Hepatocyte (in vitro differentiated cells): ENCODE data around the gene AAK1. TPM values are rescaled to one million over a fixed set of nuclear protein-coding genes. Genes with fewer than 3 reads are reported as not detected.

Source experiments
- DNase-seq: peaks from one replicate; pipeline ENCODE4 v3.0.0-alpha.2; 2016; ENCODE audit warnings: low spot score
- H2AFZ ChIP-seq: fragments of 200-600 bp; sonication (generic); 2 replicates; pipeline ENCODE4 v1.6.0; 2016; ENCODE audit warnings: antibody characterized with exemption, mild to moderate bottlenecking
- H3K27ac ChIP-seq: fragments of 200-600 bp; sonication (generic); 2 replicates; pipeline ENCODE4 v1.5.1; 2016; ENCODE audit warnings: mild to moderate bottlenecking
- H3K27me3 ChIP-seq: fragments of 200-600 bp; sonication (generic); 2 replicates; pipeline ENCODE4 v1.6.1; 2016
- H3K36me3 ChIP-seq: fragments of 200-600 bp; sonication (generic); replicated peaks from 2 replicates; pipeline ENCODE4 v1.5.1; 2016; ENCODE audit warnings: low read depth; ENCODE audit not compliant: insufficient read depth
- H3K4me1 ChIP-seq: fragments of 200-600 bp; sonication (generic); 2 replicates; pipeline ENCODE4 v1.5.1; 2016; ENCODE audit warnings: mild to moderate bottlenecking, moderate library complexity; ENCODE audit not compliant: insufficient read depth
- H3K4me2 ChIP-seq: fragments of 200-600 bp; sonication (generic); 2 replicates; pipeline ENCODE4 v1.6.0; 2016
- H3K4me3 ChIP-seq: fragments of 200-600 bp; sonication (generic); 2 replicates; pipeline ENCODE4 v1.5.1; 2016; ENCODE audit warnings: mild to moderate bottlenecking
- H3K79me2 ChIP-seq: fragments of 200-600 bp; sonication (generic); 2 replicates; pipeline ENCODE4 v1.6.0; 2017; ENCODE audit warnings: mild to moderate bottlenecking
- H3K9me2 ChIP-seq: fragments of 200-600 bp; sonication (generic); replicated peaks from 2 replicates; pipeline ENCODE4 v1.6.0; 2017; ENCODE audit warnings: mild to moderate bottlenecking; ENCODE audit not compliant: insufficient read depth
- H3K9me3 ChIP-seq: fragments of 200-600 bp; sonication (generic); 2 replicates; pipeline ENCODE4 v1.5.1; 2016; ENCODE audit warnings: low read depth, mild to moderate bottlenecking
- H4K20me1 ChIP-seq: fragments of 200-600 bp; sonication (generic); 2 replicates; pipeline ENCODE4 v1.6.0; 2016; ENCODE audit warnings: mild to moderate bottlenecking; ENCODE audit not compliant: insufficient read depth, poor library complexity, severe bottlenecking
- EZH2 ChIP-seq: fragments of 200-600 bp; sonication (generic); IDR thresholded peaks from 2 replicates; pipeline ENCODE4 v1.6.1; 2016; ENCODE audit warnings: antibody characterized with exemption, mild to moderate bottlenecking, borderline replicate concordance
- EZH2phosphoT487 ChIP-seq: fragments of 200-600 bp; sonication (generic); IDR thresholded peaks from one replicate; pipeline ENCODE4 v1.6.1; 2018; ENCODE audit warnings: antibody characterized with exemption, mild to moderate bottlenecking, low read depth, moderate library complexity; ENCODE audit not compliant: unreplicated experiment, severe bottlenecking
- WGBS: methylation state at CpG from one replicate; pipeline ENCODE4 v1.1.6; 2016; ENCODE audit warnings: low lambda C conversion rate; ENCODE audit errors: missing lambda C conversion rate; 5-methylcytosine and 5-hydroxymethylcytosine counted together
- polyA plus RNA-seq: library from polyadenylated mRNA; unstranded; fragments of >200 nt; fragmentation: Nextera tagmentation; extraction: Ambion mirVana; gene quantifications from 2 replicates; pipeline ENCODE4 v1.2.1, GENCODE V29; 2016
- total RNA-seq: library from RNA; depleted of rRNA; stranded (reverse); fragments of >200 nt; gene quantifications from 2 replicates; pipeline ENCODE4 v1.2.3, GENCODE V29; 2014
- TF ChIP-seq, protein P1 (sequence below): fragments of 200-600 bp; sonication (generic); IDR thresholded peaks from 2 replicates; pipeline ENCODE4 v1.5.1; 2016; ENCODE audit warnings: antibody characterized with exemption, mild to moderate bottlenecking; ENCODE audit not compliant: poor library complexity

Gene AAK1
- total and polyA plus RNA-seq, 2 experiments from 2014 or later = 30.1 to 30.8 TPM

- no peak overlapping the region for H3K4me3 ChIP-seq
- H3K9me2 ChIP-seq = no peaks in the 10 kb centered on the region
- WGBS = 97% methylated on average over 3 of the region's 3 CpGs
- no peak overlapping the region for H2AFZ ChIP-seq
- H4K20me1 ChIP-seq = peaks cover 19% of the 10 kb centered on the region
- no peaks in the 10 kb centered on the region for H3K36me3 ChIP-seq
- DNase-seq = no peak
- H3K27me3 ChIP-seq = no peaks in the 10 kb centered on the region
- H3K4me2 ChIP-seq = no peak overlapping the region
- TF ChIP-seq, protein P1, sequence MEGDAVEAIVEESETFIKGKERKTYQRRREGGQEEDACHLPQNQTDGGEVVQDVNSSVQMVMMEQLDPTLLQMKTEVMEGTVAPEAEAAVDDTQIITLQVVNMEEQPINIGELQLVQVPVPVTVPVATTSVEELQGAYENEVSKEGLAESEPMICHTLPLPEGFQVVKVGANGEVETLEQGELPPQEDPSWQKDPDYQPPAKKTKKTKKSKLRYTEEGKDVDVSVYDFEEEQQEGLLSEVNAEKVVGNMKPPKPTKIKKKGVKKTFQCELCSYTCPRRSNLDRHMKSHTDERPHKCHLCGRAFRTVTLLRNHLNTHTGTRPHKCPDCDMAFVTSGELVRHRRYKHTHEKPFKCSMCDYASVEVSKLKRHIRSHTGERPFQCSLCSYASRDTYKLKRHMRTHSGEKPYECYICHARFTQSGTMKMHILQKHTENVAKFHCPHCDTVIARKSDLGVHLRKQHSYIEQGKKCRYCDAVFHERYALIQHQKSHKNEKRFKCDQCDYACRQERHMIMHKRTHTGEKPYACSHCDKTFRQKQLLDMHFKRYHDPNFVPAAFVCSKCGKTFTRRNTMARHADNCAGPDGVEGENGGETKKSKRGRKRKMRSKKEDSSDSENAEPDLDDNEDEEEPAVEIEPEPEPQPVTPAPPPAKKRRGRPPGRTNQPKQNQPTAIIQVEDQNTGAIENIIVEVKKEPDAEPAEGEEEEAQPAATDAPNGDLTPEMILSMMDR = no peak
- peaks cover 5% of the 10 kb centered on the region for H3K4me1 ChIP-seq
- no peaks in the 10 kb centered on the region for H3K9me3 ChIP-seq
- no peak overlapping the region for H3K27ac ChIP-seq
- peaks cover 96% of the 10 kb centered on the region for H3K79me2 ChIP-seq
These were observed 22.1 kb downstream of the AAK1 start for GRCh38 chr2:69621440-69621839.

DNA sequence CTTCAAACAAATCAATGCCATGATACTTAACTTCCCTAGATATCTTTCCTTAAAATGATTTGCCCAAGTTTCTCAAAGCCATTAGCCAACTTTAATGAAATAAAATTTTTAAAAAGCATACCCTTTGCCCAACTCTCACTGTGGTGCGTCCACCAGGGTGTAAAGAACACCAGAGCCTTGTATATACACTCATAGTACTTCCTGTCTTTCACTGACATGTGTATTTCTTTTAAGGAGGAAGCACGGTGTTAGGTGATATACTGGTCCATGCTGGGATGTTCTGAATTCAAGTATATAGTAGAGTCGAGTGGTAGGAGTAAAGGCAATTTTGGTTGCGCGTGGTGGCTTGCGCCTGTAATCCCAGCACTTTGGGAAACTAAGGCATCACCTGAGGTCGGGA lies 22.7 kb downstream of the AAK1 start:
- Histone ChIP-seq H3K36me3 (no peaks in the 10 kb centered on the region), H3K9me3 (no peaks in the 10 kb centered on the region), H3K79me2 (peaks cover 96% of the 10 kb centered on the region), H2AFZ (no peak overlapping the region), H3K27ac (no peak overlapping the region), H3K27me3 (no peaks in the 10 kb centered on the region), H4K20me1 (peaks cover 19% of the 10 kb centered on the region), H3K4me1 (peaks cover 5% of the 10 kb centered on the region), H3K9me2 (no peaks in the 10 kb centered on the region), H3K4me3 (no peak overlapping the region), H3K4me2 (no peak overlapping the region)
- no peak for DNase-seq
- TF ChIP-seq EZH2phosphoT487 (no peak), EZH2 (no peak)
- TF ChIP-seq, protein P1 = no peak
- 98% methylated on average over 7 of the region's 7 CpGs for WGBS

DNA sequence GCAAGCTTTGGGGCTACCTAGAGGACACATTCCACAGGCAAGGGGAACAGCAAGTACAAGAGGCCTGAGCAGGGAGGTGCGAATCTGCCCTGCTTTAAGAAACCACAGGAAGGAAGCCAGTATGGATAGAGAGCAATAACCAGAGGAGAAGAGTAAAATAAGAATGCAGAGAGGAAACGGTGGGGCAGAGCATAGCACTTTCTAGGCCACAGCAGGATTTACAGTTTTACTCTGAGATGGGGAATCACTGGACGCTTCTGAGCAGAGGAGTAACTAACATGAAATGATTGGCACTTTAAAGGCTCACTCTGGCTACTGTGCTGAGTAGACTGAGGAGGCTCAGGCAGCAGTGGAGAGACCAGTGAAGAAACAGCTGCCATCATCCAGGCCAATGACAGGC lies 23.8 kb downstream of the AAK1 start:
- Histone ChIP-seq H3K9me3 (no peaks in the 10 kb centered on the region), H3K27me3 (no peaks in the 10 kb centered on the region), H2AFZ (no peak overlapping the region), H3K9me2 (no peaks in the 10 kb centered on the region), H3K36me3 (no peaks in the 10 kb centered on the region), H3K4me3 (no peak overlapping the region), H3K4me1 (peaks cover 5% of the 10 kb centered on the region), H3K4me2 (no peak overlapping the region), H3K27ac (no peak overlapping the region), H4K20me1 (peaks cover 19% of the 10 kb centered on the region), H3K79me2 (peaks cover 98% of the 10 kb centered on the region)
- 44% methylated on average over 3 of the region's 3 CpGs for WGBS
- DNase-seq = no peak
- TF ChIP-seq EZH2 (no peak), EZH2phosphoT487 (no peak)
- TF ChIP-seq, protein P1 = no peak

GRCh38 chr2:69618362-69618761 lies 25.2 kb downstream of the AAK1 start:
- H3K27ac ChIP-seq = no peak overlapping the region
- no peaks in the 10 kb centered on the region for H3K9me3 ChIP-seq
- no peak overlapping the region for H3K4me2 ChIP-seq
- H3K9me2 ChIP-seq = no peaks in the 10 kb centered on the region
- no peak for TF ChIP-seq EZH2phosphoT487
- no peaks in the 10 kb centered on the region for H3K27me3 ChIP-seq
- peaks cover 19% of the 10 kb centered on the region for H4K20me1 ChIP-seq
- WGBS = 89% methylated on average over 5 of the region's 5 CpGs
- DNase-seq = no peak
- peaks cover 5% of the 10 kb centered on the region for H3K4me1 ChIP-seq
- no peak overlapping the region for H3K4me3 ChIP-seq
- peaks cover 97% of the 10 kb centered on the region for H3K79me2 ChIP-seq
- no peak overlapping the region for H2AFZ ChIP-seq
- H3K36me3 ChIP-seq = no peaks in the 10 kb centered on the region
